ENCODE results near the gene JAZF1.

- TF ChIP-seq, protein P1, sequence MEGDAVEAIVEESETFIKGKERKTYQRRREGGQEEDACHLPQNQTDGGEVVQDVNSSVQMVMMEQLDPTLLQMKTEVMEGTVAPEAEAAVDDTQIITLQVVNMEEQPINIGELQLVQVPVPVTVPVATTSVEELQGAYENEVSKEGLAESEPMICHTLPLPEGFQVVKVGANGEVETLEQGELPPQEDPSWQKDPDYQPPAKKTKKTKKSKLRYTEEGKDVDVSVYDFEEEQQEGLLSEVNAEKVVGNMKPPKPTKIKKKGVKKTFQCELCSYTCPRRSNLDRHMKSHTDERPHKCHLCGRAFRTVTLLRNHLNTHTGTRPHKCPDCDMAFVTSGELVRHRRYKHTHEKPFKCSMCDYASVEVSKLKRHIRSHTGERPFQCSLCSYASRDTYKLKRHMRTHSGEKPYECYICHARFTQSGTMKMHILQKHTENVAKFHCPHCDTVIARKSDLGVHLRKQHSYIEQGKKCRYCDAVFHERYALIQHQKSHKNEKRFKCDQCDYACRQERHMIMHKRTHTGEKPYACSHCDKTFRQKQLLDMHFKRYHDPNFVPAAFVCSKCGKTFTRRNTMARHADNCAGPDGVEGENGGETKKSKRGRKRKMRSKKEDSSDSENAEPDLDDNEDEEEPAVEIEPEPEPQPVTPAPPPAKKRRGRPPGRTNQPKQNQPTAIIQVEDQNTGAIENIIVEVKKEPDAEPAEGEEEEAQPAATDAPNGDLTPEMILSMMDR (IDR thresholded peaks at IDR 0.05), result no peak
- no peak for TF ChIP-seq ZFX (IDR thresholded peaks at IDR 0.05; ENCODE audit: borderline replicate concordance)
Observed at GRCh38 chr7:28133872-28134271, 46.7 kb downstream of the JAZF1 start.

Data from 22Rv1 (cell line).